Fibroblast of lung (primary cell): ENCODE results near the gene NOB1.

Experiments used
- EZH2 ChIP-seq: IDR thresholded peaks from 2 replicates; pipeline ENCODE4 v1.5.1; 2012; ENCODE audit warnings: low read length, control low read depth, mild to moderate bottlenecking; ENCODE audit errors: missing control alignments
- TF ChIP-seq, protein P1 (sequence below), 2 donors: IDR thresholded peaks in 1 of 2; conservative IDR thresholded peaks in 1 of 2; 1 replicate in 1 of 2; 2 replicates in 1 of 2; pipeline ENCODE4 v1.5.1; 2011 to 2012; ENCODE audit warnings: low read length in 2 of 2, control low read depth in 1 of 2, inconsistent platforms in 1 of 2, low read depth in 1 of 2, mild to moderate bottlenecking in 1 of 2

DNA sequence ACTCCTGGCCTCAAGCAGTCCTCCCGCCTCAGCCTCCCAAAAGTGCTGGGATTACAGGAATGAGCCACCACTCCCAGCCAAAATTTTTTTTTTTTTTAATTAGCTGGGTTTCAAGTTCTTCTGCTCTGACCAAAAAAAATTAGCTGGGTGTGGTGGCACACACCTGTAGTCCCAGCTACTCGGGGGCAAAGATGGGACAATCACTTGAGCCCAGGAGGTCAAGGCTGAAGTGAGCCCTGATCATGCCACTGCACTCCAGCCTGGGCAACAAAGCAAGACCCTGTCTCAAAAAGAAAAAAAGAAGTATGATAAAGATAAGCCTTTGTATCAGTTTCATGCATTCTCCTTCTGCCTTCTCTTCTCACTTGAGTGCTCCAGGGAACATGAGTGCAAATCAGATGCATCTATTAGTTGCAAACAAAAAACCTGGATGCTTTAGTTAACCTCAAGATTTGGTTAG is 30.3 kb downstream of the NOB1 start:
- TF ChIP-seq, protein P1, sequence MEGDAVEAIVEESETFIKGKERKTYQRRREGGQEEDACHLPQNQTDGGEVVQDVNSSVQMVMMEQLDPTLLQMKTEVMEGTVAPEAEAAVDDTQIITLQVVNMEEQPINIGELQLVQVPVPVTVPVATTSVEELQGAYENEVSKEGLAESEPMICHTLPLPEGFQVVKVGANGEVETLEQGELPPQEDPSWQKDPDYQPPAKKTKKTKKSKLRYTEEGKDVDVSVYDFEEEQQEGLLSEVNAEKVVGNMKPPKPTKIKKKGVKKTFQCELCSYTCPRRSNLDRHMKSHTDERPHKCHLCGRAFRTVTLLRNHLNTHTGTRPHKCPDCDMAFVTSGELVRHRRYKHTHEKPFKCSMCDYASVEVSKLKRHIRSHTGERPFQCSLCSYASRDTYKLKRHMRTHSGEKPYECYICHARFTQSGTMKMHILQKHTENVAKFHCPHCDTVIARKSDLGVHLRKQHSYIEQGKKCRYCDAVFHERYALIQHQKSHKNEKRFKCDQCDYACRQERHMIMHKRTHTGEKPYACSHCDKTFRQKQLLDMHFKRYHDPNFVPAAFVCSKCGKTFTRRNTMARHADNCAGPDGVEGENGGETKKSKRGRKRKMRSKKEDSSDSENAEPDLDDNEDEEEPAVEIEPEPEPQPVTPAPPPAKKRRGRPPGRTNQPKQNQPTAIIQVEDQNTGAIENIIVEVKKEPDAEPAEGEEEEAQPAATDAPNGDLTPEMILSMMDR (conservative IDR thresholded peaks at IDR 0.05 in 1 of 2, IDR thresholded peaks at IDR 0.05 in 1 of 2; ENCODE audit: low read depth in 1 of 2, low read length in 2 of 2): no peak
- no peak for TF ChIP-seq EZH2
